HTR-8/SVneo (cell line): ENCODE data around the gene DLX6.

Experiments
- DNase-seq: peaks from one replicate; pipeline ENCODE4 v3.0.0; 2011; ENCODE audit warnings: low spot score, mixed read lengths; ENCODE audit not compliant: insufficient read length
- FAIRE-seq: peaks from 2 replicates; lab custom pipeline; 2011; peaks lifted over from hg19 to GRCh38; lab: Jason Lieb, UNC

Gene DLX6

DNA sequence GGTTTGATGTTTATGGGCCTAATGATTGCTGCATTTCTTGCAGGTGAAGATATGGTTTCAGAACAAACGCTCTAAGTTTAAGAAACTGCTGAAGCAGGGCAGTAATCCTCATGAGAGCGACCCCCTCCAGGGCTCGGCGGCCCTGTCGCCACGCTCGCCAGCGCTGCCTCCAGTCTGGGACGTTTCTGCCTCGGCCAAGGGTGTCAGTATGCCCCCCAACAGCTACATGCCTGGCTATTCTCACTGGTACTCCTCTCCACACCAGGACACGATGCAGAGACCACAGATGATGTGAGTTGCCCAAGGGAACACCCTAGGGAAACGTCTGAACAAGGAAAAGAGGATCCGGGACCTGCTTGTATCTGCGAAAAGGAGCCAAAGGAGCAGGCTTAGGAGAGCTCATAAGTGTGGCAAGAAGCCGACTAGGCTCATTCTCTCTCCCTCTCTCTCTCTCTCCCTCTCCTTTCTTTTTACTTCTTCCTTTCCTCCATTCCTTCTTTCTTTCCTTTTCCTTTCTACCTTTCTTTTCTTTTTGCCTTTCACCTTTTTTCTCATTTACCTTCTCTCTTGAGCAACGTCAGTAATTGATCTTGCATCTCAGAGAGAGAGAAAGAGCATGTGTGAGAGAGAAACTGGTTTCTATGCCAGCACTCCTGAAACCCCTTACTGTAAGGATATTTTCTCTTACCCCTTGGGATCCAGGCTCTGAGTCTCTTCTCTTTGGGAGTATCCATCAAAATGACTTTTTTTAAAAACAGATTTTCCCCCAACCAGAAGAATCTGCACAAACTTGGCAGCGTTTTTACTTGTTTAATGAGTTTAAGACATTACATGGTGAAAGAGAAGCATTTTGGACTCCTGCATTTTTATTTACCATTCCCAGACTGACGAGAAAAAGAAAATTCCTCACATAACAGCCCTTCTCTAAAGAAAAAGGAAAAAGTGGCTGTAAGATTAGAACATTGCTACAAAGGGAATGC, 4.7 kb downstream of the DLX6 start:
- FAIRE-seq = no peak
- DNase-seq = no peak

DNA sequence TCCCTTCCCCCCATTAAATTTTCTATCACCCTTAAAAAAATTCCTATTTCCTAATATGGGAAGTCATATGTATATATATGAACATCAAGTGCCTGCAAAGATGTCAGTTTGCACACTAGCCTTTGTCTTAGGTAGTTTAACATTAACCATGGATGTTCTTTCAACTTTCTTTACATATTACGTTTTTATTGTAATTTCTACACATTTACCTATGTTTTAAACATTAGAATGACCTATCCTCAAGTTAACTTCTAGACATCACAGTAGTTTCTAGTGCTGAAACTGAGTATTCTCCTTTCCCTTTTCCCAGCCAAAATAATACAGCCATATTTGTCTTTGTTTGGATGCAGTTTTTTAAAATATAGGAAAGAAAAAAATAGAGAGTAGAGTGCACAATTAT, 5.8 kb downstream of the DLX6 start:
- DNase-seq (no peak), FAIRE-seq (no peak)

DNA sequence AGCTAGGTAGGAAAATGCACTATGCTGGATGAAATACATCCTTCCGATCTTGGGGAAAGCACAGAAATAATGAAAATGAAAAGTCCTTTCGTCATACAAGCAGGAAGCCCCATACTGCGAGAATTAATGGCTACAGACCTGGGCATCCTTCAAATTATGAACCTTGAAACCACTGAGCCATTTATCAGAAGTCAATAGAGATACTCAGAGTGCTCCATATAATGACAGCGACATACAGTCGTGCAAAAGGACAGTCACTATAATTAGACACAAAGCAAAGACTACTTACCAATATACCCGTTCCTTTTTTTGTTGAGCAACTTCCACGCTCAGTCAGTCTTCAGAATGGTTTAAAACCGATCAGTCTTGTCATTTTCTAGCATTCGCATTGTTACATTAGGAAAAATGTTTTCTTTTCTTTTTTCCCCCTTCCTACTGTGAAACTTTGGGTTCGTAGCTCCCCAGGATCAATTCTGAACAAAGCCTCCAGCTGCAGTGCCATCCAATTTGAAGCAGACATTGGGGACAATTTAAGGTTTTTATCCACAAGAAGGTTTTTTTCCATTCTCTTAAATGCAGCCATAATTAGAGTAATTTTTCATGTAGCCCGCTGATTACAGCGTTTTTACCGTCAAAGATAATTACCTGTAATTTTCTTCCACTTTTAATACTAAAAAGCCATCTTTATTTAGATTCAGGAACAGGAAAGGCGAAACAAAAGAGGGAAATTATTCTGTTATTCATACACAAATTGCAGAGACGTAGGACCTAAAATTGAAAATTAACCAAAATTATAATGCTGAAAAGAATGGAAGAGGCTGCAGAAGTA, 6.4 kb downstream of the DLX6 start:
- no peak for DNase-seq
- no peak for FAIRE-seq

DNA sequence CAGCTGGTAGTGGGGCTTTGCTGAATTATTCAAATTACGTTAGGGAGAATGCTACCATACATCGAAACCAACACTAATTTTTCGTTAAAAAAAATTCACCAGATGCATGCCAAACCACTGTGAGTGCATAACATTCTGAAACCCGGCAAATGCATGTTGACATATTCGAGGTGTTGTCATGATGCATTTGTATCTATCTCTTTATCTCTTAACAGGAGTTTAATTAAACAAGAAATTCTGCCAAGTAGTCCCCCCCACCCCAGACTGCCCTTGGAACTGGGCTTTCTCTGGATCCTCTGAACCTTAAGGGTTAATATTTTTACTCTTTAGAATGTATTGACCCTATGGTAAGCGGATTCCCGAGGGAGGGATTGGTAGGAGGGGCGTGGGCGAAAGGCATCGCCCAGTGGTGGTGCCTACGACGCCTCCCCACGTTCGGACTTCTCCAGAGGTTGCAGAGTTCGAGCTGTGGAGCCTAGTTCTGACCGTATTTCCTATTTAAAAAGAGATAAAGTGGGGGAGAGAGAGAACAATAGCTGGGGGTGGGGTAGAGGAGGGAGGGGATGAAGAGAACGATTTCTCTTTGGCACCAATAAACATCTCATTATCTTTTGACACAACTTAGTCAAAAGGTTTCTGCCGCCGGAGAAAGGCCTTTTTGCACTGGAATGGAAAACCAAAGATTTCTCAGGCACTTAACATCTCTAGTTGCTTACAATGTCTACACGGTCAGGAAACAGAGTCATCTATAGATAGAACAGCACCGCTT, 7.2 kb downstream of the DLX6 start:
- DNase-seq = no peak
- no peak for FAIRE-seq

DNA sequence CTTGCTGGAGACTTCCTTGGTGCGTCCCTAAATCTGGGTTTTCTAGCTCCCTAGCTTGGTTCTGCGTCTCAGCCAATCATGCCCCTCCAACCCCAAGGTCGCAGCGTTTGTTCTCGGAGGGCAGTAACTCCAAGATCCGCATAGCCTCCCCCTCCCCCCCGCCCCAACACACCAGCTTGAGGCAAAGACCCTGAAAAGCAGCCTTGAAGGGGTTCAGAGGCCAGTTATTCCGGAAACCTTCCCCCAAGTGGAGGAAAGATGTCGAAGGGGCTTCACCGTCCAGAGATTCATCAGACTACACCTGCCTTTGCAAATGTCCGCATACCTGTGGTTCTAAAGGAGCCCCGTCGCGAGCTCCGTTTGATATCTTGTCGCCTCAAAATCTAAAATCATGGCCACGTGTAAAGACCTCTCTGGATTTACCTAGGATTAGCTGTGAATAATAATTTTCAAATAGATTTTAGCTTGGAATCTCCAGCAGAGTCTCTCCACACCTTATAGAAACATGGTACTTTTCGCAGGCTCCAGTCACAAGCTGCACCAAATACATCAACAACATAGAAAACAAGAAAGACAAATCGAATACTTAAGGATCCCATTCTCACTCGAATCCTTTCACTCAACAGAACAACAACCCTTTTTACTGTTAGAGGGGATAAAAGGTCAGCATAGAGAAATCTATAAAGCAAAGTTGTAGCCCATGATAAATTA, 7.9 kb downstream of the DLX6 start:
- DNase-seq (no peak), FAIRE-seq (no peak)

DNA sequence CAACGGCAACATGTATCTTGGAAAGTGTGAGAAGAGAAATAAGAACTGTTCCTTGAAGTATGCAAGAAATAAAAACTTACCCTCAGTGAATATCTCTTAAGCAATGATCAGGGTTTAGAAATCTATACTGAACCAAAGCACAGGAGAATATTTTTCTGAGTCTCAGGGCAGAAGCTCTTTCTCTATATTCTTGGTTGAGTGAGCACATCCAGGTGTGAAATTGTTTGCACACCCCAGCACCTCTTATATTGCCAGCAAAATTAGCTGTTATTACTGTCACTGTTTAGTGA, 8.4 kb downstream of the DLX6 start:
- DNase-seq = no peak

DNA sequence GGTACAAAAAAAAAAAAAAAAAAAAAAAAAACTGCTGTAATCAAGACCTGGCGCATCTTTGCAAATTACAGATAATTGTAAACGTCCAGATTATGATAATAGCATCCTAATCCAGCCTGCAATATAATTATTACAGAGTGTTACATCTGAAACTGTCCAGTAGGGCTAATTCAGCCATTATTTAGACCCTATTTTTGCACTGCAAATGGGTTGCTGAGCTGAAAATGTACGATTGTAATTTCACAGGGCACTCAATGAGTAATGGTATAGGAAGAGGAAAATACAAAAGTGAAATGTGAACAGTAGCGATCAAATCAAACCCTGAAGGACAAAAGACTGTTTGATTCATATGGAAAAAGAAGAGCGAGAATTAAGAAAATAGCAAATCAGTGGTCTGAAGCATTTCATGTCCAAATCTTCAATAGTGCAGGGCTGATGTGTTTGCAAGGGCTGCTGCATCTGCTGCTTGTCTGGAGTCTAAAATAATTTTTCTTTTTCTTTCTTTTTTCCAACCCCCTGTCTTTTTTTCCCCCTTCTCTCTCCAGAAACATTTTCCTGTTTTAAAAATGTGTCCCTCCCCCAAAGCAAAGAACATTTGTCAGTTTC, 8.9 kb downstream of the DLX6 start:
- FAIRE-seq (no peak), DNase-seq (no peak)

More for the DNA sequence above, 8.4 kb downstream of the DLX6 start:
- FAIRE-seq = no peak

DNA sequence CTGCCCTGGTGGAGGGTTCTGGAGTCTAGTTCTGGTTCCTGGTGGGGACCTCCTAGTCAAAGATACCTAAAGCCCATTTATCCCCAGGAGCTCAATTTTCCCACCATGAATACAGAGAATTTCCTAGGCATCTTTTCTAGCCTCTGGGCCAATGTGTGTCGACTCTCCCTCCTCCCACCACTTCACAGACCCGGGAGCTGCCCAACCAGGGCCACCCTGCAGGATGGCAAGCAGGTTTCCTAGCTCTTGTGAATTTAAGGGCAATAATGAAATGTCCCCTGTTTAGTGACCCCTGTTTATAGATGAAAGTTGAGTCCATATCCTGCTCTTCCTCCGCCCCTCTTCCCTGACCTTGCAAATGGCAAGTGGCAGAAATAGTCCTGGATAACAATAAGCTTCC, 9.9 kb downstream of the DLX6 start:
- FAIRE-seq (no peak), DNase-seq (no peak)

DNA sequence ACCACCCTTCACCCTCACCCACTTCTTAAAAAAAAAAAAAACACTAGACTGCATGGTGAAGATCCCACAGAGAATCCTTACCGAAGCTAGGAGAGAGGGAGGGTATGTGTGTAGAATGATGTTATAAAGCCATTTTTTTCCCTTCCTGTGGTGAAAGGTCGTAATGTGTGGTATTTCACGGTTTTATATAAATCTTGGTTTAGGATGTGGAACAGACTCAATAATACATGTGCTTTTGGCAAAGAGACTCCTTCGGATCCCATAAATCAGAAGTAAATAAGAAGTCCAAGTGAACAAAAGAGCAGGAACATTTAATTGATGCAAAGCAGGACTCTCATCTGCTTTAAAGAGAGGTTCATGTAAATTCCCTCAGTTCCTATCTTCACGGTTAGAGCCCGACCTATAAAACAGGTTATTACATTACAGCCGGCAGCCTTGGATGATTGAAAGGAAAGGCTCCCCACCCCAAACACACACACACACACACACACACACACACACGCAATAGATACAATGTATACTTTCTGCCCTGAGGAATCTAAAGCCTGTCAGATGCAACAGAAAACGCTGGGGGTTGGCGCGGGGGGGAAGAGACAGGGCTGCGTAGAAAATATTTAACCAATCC, 10.5 kb downstream of the DLX6 start:
- no peak for DNase-seq
- no peak for FAIRE-seq

DNA sequence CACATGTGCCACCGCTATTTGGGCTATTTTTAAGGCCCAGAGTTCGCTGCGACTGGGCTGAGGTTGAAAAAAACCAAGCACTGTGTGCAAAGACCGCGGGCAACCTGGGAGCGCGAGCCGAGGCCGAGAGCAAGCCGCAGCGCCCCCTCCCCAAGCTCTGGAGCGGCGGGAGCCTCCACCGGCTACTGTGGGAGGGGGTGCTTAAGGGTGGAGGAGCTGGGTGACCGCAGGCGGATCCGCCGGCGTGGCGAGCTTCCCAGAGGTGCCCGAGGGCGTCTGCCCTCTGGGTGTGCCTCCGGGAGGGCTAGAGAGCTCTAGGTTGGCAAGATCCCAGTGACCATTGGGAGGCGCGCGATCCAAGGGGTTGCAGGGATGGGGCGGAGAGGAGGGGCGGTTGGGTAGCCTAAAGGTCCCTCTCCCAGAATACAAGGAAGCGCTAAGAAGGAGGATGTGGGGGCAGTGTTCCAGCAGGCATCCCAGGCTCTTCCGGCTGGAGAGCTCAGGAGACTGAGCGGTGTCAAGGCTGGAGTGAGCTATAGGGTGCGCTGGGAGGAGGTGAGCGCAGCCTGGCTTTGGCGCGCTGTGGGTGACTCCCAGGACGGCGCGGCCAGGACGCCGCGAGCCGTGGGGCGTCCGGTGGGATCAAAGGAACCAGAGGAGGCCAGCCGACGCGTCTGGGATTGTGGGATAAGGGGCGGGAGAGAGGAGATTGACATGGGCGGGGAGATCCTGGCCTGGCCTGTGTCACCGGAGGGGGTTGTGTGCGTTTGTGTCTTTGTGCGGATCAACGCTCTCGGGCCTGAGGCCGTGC, 11.2 kb downstream of the DLX6 start:
- DNase-seq = no peak
- no peak for FAIRE-seq

DNA sequence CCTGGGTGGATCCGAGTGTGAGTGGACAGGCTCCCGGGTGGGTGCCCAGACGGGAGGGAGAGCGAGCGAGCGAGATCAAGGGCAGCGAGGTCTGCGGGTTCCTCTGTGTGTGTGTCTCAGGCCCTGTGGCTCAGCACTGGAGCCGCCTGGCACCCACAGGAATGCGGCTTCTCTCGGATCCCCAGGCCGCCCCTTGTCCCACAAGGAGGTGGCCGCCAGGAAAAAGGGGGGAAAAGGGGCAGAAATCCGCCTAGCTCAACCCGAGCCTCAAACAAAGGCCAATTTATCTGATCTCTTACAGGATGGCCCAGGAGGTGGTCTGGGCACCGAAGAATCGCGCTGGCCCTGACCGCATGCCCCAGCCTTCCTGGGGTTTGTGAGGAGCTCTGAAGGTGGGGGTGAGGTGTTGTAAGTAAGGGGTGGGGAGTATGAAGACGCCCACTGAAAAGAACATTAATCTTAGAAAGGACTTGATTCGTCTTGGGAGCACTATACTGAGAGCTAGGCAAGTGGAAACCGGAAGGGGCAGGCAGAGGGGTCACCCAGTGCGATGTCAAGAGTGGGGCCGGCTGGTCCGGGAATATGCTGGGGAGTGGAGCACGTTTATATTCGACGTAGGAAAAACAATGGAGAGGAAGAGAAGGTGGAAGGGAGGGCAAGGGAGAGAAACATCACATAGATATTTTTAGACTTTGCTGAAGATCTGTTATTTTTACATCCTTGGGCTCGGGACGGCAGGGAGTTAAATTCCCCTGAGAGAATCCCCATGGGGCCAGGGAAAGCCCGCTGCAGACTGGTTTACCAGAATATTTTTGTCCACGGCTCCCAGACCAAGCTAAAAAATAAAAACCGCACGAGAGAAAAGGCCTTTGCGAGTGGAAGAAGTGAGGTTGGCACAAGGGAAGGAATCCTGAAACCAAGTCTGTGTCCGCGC, 12.1 kb downstream of the DLX6 start:
- FAIRE-seq (no peak), DNase-seq (no peak)

DNA sequence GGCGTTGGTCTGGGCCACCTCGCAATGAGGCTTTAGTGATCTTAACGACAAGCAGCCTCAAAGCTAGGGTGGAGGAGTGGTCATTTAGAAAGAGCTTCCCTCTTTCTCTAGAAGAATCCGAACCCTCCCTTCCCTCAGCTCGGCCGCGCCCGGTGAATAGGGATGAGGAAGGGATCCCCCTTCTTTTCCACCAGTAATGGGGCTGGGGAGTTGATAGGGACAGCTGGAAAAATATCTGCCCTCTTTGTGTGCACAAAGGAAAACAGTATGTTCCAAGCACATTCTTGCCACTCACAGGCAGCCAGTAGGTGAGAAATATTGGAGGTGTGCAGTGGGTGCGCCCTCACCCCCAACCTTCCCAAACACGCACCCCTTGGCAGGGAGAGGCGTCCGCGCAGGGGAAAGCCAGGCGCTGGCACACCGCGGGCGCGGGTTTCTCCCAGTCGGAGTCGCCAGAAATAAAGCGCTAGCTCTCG, 12.8 kb downstream of the DLX6 start:
- no peak for FAIRE-seq
- no peak for DNase-seq

DNA sequence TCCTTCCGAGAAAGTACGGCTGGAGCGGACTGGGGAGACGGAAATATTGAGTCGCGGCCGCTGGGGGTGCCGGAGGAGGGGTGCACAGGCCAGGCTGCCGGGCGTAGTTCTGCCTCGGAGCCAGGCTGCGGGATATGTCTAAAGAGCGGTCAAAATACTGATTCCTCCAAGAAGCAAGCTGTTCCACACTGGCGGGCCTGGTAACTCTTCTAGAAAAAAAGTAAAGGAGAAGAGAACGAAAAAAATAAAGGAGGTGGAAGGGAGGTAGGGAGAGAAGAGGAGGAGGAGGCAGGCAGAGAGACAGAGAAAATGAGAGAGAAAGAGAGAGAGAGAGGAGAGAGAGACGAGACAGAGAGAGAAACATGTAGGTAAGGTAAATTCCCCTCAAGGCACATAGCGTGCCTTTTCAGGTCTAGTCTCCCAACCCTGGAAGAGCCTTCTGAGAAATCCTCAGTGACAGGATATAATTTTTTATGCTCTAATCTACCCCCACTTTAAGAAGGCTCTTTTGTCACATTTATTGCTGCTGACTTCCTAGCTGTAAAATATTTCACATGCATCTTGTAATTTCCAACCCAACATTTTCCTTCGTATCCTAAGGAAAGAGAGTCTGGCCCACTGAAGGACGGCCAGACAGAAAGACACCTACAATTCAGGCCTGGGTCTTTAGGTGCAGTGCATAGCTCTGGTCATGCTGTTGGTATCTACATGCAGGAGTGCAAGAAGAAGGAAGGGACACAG, 13.6 kb downstream of the DLX6 start:
- FAIRE-seq (no peak), DNase-seq (no peak)

DNA sequence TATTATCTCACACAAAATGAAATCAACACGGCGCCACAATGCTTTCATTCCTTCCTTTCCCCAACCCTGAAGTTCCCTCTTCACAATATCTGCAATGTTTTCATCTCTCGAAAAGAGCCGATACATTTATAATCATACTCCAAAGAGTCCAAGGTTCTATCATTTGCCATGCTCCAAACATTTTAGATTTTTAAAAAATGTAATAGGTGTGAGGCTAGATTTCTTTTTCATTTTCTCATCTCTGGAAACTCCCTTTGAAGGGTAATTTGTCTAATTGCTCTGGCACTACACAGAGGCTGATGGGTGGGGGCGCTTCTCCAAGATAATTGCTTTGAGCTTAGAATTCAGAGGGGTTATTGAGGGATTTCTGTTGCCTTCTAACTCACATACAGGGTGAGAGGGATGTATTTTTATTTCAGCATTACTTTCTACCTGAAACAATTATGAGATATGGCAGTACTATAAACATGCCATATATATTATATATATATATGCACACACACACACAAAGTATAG, 14.4 kb downstream of the DLX6 start:
- DNase-seq (no peak), FAIRE-seq (no peak)

DNA sequence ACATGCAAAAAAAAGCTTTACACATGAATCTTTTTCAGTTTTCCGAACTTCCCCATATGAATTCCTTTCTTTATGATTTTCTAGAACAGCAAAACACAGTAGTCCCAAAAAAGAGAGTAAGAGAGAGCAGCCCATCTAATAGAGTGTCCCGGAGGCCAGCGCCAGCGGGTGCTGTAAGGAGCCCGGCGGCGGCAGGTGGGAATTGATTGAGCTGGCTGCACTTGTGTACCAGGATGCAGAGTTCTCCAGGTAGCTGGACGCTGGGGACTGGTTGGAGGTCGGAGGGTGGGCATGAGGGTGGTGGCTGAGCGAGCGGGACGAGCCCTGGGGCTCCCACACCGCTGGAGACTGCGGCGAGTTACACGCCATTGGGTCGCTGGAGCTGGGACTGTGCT, 15.2 kb downstream of the DLX6 start:
- no peak for FAIRE-seq
- DNase-seq = no peak

DNA sequence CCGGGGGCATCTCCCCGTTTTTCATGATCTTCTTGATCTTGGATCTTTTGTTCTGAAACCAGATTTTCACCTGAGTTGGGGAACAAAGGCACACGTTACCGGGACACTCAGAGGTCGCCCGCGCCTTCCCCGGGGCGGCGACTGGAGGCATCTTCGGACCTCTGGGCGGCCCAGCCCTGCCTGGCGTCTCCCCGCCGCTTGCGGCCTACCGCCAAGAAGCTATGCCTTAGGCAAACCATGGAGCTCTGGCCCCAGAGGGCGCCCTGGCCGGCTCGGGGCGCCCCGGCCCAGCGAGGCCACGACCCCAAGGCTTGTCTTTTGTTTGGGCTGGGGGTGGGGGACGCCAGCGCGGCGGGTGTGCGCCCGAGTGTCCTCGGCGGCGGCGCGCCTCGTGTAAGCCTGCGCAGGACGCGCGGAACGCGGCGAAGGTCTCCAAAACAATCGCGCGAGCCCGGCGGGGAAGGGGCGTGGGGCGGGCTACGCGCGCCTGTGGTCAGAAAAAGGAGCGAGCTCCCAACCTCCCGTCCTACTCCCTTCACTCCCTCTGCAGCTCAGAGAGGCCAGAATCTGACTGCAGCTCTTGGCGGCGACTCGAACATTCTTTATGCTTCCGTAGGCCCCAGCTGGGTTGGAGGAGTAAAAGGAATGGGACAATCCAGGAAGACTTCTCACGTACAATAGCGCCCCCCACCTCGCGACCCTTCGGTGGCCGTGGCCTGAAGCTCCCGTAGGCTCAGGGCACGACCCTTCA, 15.8 kb downstream of the DLX6 start:
- FAIRE-seq (no peak), DNase-seq (no peak)
